HepG2 (cell line): ENCODE measurements around the gene TXNRD1. TPM values are rescaled to one million over a fixed set of nuclear protein-coding genes. Genes with fewer than 3 reads are reported as not detected.

ENCODE experiments used
- FOXA3 ChIP-seq: IDR thresholded peaks from 2 replicates; pipeline ENCODE4 v1.6.1; 2016; ENCODE audit warnings: missing genetic modification reagents, missing compliant biosample characterization
- HIVEP1 ChIP-seq: sonication (generic); formaldehyde crosslinking; IDR thresholded peaks from 2 replicates; pipeline ENCODE4 v1.4.0; 2020; ENCODE audit warnings: mild to moderate bottlenecking, missing genetic modification reagents
- KDM5A ChIP-seq: fragments of 200-600 bp; sonication (generic); IDR thresholded peaks from 2 replicates; pipeline ENCODE4 v1.7.0; 2018; ENCODE audit warnings: antibody characterized with exemption, mild to moderate bottlenecking, low read length, borderline replicate concordance
- KDM5B ChIP-seq: sonication (generic); formaldehyde crosslinking; IDR thresholded peaks from 2 replicates; pipeline ENCODE4 v1.4.0; 2020; ENCODE audit warnings: missing genetic modification reagents, mild to moderate bottlenecking, borderline replicate concordance
- KLF11 ChIP-seq: IDR thresholded peaks from 2 replicates; pipeline ENCODE4 v1.6.1; 2016; ENCODE audit warnings: missing compliant biosample characterization
- KLF16 ChIP-seq, 2 experiments: sonication (generic) in 1 of 2; formaldehyde crosslinking in 1 of 2; IDR thresholded peaks; 2 replicates each; pipeline versions ENCODE4 v1.6.1 to v1.8.0; 2016 to 2023; ENCODE audit warnings: missing genetic modification reagents in 2 of 2, missing compliant biosample characterization in 1 of 2
- POLR2A ChIP-seq, 2 experiments: IDR thresholded peaks; 2 replicates each; pipeline ENCODE4 v1.6.1; 2011; ENCODE audit warnings: low read depth in 2 of 2, low read length in 2 of 2, mild to moderate bottlenecking in 1 of 2, moderate library complexity in 1 of 2; ENCODE audit not compliant: insufficient read depth in 1 of 2
- SOX6 ChIP-seq, 2 experiments: fragments of 450-650 bp in 1 of 2; sonication (generic) in 1 of 2; formaldehyde crosslinking in 1 of 2; IDR thresholded peaks; 2 replicates each; pipeline versions ENCODE4 v1.4.0 to v1.6.1; 2017 to 2020; ENCODE audit warnings: antibody characterized with exemption in 1 of 2, mild to moderate bottlenecking in 1 of 2, missing genetic modification reagents in 1 of 2
- ZNF12 ChIP-seq: sonication (generic); formaldehyde crosslinking; IDR thresholded peaks from 2 replicates; pipeline ENCODE4 v1.5.0; 2020; ENCODE audit warnings: missing genetic modification reagents
- ZNF343 ChIP-seq: sonication (generic); formaldehyde crosslinking; IDR thresholded peaks from 2 replicates; pipeline ENCODE4 v1.4.0; 2020; ENCODE audit warnings: mild to moderate bottlenecking, missing genetic modification reagents
- ZNF350 ChIP-seq: sonication (generic); formaldehyde crosslinking; IDR thresholded peaks from 2 replicates; pipeline ENCODE4 v1.4.0; 2020; ENCODE audit warnings: mild to moderate bottlenecking, low read depth, missing genetic modification reagents, borderline replicate concordance
- ZNF614 ChIP-seq: IDR thresholded peaks from 2 replicates; pipeline ENCODE4 v1.6.1; 2018; ENCODE audit warnings: missing biosample characterization, missing genetic modification reagents, inconsistent platforms, borderline replicate concordance
- ZNF891 ChIP-seq: sonication (generic); formaldehyde crosslinking; IDR thresholded peaks from 2 replicates; pipeline ENCODE4 v1.5.0; 2020; ENCODE audit warnings: mild to moderate bottlenecking, missing genetic modification reagents
- polyA plus RNA-seq, 8 experiments: library from polyadenylated mRNA; depleted of rRNA in 3 of 8; stranded (reverse) in 7 of 8; unstranded in 1 of 8; fragments of >200 nt; fragmentation: Illumina TruSeq in 4 of 8; extraction: Trizol in 4 of 8; gene quantifications; 2 replicates each; pipeline versions ENCODE4 v1.2.1 to v1.2.3, GENCODE V29; 2011 to 2016; ENCODE audit warnings: low read depth in 4 of 8, missing spikeins in 1 of 8, mixed read lengths in 1 of 8; ENCODE audit not compliant: insufficient read depth in 1 of 8
- total RNA-seq, 5 experiments: library from RNA; depleted of rRNA; stranded (reverse); fragments of >200 nt; fragmentation: Illumina TruSeq; extraction: Trizol; gene quantifications; 2 replicates each; pipeline ENCODE4 v1.2.3, GENCODE V29; 2016; ENCODE audit warnings: low read depth in 1 of 5
- TF ChIP-seq, protein P1 (sequence below), 2 experiments: sonication (generic) in 1 of 2; formaldehyde crosslinking in 1 of 2; IDR thresholded peaks; 2 replicates each; pipeline versions ENCODE4 v1.5.1 to v1.6.1; 2011 to 2020; ENCODE audit warnings: borderline replicate concordance in 1 of 2, low read depth in 1 of 2, low read length in 1 of 2, mild to moderate bottlenecking in 1 of 2, missing genetic modification reagents in 1 of 2, moderate library complexity in 1 of 2
- TF ChIP-seq, protein P2 (sequence below): sonication (generic); formaldehyde crosslinking; IDR thresholded peaks from 2 replicates; pipeline ENCODE4 v1.4.0; 2020; ENCODE audit warnings: mild to moderate bottlenecking, missing genetic modification reagents
- TF ChIP-seq, protein P3 (sequence below): IDR thresholded peaks from 2 replicates; pipeline ENCODE4 v1.6.1; 2012; ENCODE audit warnings: inconsistent platforms
- TF ChIP-seq, protein P4 (sequence below): sonication (generic); formaldehyde crosslinking; IDR thresholded peaks from 2 replicates; pipeline ENCODE4; 2020; ENCODE audit warnings: missing genetic modification reagents, mild to moderate bottlenecking, borderline replicate concordance
- TF ChIP-seq, protein P5 (sequence below): sonication (generic); formaldehyde crosslinking; IDR thresholded peaks from 2 replicates; pipeline ENCODE4 v1.4.0; 2020; ENCODE audit warnings: missing genetic modification reagents, borderline replicate concordance

The TXNRD1 gene
- total and polyA plus RNA-seq, 2 of the 13 experiments (the other 11 are each of a cell fraction or from before 2014, with no cell fraction given) = 54.0 to 190 TPM

DNA sequence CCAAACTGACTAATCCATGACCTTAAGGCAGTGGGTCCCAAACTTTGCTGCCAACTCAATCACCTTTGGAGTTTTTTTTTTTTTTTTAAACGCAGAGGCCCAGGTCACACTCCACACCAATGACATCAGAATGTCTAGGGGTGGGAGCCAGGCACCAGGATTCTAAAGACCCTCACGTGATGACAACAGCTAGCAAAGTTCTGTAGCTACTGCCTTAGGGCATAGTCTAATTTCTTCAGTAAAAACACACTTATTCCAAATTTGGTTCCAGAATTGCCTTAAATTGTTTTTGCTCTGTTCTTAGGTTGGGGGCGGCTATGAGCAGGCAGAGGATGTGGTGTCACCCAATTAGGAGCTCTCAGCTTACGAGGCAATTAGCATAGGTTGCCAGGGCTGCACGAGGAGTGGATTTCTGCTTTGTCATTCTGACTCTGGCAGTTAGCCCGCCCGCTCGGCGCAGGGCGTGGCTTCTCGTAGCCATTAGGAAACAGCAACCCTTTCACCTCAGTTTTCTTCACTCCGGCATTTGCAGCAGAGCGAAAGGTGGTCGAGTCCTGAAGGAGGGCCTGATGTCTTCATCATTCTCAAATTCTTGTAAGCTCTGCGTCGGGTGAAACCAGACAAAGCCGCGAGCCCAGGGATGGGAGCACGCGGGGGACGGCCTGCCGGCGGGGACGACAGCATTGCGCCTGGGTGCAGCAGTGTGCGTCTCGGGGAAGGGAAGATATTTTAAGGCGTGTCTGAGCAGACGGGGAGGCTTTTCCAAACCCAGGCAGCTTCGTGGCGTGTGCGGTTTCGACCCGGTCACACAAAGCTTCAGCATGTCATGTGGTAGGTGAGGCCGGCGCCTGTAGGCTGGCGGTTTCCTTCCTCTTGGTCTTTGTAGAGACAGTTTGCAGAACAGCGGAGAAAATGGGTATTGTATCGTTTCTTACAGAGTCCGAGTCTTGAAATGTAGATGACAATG, 71.2 kb downstream of the TXNRD1 start (continued):
- TF ChIP-seq HIVEP1 (CRISPR knock-in tag) (peak; percentile 77), KLF11 (CRISPR knock-in tag) (0 out of 2 replicates have a peak, but pooled peaks have one; percentile 53), FOXA3 (0 out of 2 replicates have a peak, but pooled peaks have one; percentile 3), KLF16 (CRISPR knock-in tag; IDR thresholded peaks at IDR 0.05) (peak in 1 of 2 experiments; percentile 72; a peak in 2 of 4 replicates), ZNF614 (CRISPR knock-in tag) (peak; percentile 79; the same call in 1 of the 2 replicates), KDM5B (peak; percentile 82; the same call in 1 of the 2 replicates), SOX6 (IDR thresholded peaks at IDR 0.05) (no peak), SOX6 (CRISPR knock-in tag; IDR thresholded peaks at IDR 0.05) (peak; percentile 69), ZNF12 (CRISPR knock-in tag) (no peak), ZNF343 (CRISPR knock-in tag) (0 out of 2 replicates have a peak, but pooled peaks have one; percentile 30), ZNF350 (CRISPR knock-in tag) (peak; percentile 79; the same call in 1 of the 2 replicates), POLR2A (IDR thresholded peaks at IDR 0.05; ENCODE audit: insufficient read depth in 1 of 2, low read depth in 2 of 2, low read length in 2 of 2) (peak; percentile 89 to 98), KDM5A (peak; percentile 14; the same call in 1 of the 2 replicates), ZNF891 (CRISPR knock-in tag) (peak; percentile 87)
- TF ChIP-seq, protein P1, sequence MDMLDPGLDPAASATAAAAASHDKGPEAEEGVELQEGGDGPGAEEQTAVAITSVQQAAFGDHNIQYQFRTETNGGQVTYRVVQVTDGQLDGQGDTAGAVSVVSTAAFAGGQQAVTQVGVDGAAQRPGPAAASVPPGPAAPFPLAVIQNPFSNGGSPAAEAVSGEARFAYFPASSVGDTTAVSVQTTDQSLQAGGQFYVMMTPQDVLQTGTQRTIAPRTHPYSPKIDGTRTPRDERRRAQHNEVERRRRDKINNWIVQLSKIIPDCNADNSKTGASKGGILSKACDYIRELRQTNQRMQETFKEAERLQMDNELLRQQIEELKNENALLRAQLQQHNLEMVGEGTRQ (IDR thresholded peaks at IDR 0.05; ENCODE audit: low read depth, low read length) = no peak
- TF ChIP-seq, protein P1 (CRISPR knock-in tag; IDR thresholded peaks at IDR 0.05; ENCODE audit: borderline replicate concordance) = peak; percentile 63; the same call in 1 of the 2 replicates
- TF ChIP-seq, protein P2, sequence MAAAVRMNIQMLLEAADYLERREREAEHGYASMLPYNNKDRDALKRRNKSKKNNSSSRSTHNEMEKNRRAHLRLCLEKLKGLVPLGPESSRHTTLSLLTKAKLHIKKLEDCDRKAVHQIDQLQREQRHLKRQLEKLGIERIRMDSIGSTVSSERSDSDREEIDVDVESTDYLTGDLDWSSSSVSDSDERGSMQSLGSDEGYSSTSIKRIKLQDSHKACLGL (CRISPR knock-in tag) = peak; percentile 51; the same call in 1 of the 2 replicates
- TF ChIP-seq, protein P3, sequence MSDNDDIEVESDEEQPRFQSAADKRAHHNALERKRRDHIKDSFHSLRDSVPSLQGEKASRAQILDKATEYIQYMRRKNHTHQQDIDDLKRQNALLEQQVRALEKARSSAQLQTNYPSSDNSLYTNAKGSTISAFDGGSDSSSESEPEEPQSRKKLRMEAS = peak; percentile 74
- TF ChIP-seq, protein P4, sequence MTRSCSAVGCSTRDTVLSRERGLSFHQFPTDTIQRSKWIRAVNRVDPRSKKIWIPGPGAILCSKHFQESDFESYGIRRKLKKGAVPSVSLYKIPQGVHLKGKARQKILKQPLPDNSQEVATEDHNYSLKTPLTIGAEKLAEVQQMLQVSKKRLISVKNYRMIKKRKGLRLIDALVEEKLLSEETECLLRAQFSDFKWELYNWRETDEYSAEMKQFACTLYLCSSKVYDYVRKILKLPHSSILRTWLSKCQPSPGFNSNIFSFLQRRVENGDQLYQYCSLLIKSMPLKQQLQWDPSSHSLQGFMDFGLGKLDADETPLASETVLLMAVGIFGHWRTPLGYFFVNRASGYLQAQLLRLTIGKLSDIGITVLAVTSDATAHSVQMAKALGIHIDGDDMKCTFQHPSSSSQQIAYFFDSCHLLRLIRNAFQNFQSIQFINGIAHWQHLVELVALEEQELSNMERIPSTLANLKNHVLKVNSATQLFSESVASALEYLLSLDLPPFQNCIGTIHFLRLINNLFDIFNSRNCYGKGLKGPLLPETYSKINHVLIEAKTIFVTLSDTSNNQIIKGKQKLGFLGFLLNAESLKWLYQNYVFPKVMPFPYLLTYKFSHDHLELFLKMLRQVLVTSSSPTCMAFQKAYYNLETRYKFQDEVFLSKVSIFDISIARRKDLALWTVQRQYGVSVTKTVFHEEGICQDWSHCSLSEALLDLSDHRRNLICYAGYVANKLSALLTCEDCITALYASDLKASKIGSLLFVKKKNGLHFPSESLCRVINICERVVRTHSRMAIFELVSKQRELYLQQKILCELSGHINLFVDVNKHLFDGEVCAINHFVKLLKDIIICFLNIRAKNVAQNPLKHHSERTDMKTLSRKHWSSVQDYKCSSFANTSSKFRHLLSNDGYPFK (CRISPR knock-in tag) = peak; percentile 71; the same call in 1 of the 2 replicates
- TF ChIP-seq, protein P5, sequence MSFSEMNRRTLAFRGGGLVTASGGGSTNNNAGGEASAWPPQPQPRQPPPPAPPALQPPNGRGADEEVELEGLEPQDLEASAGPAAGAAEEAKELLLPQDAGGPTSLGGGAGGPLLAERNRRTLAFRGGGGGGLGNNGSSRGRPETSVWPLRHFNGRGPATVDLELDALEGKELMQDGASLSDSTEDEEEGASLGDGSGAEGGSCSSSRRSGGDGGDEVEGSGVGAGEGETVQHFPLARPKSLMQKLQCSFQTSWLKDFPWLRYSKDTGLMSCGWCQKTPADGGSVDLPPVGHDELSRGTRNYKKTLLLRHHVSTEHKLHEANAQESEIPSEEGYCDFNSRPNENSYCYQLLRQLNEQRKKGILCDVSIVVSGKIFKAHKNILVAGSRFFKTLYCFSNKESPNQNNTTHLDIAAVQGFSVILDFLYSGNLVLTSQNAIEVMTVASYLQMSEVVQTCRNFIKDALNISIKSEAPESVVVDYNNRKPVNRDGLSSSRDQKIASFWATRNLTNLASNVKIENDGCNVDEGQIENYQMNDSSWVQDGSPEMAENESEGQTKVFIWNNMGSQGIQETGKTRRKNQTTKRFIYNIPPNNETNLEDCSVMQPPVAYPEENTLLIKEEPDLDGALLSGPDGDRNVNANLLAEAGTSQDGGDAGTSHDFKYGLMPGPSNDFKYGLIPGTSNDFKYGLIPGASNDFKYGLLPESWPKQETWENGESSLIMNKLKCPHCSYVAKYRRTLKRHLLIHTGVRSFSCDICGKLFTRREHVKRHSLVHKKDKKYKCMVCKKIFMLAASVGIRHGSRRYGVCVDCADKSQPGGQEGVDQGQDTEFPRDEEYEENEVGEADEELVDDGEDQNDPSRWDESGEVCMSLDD (CRISPR knock-in tag) = no peak
